ENCODE measurements around the gene MAPK10. TPM values are rescaled to one million over a fixed set of nuclear protein-coding genes. Genes with fewer than 3 reads are reported as not detected.

The MAPK10 gene
- total RNA-seq, 4 donors from 2014 or later, result 4.1 to 50.0 (median 9.4) TPM

DNA sequence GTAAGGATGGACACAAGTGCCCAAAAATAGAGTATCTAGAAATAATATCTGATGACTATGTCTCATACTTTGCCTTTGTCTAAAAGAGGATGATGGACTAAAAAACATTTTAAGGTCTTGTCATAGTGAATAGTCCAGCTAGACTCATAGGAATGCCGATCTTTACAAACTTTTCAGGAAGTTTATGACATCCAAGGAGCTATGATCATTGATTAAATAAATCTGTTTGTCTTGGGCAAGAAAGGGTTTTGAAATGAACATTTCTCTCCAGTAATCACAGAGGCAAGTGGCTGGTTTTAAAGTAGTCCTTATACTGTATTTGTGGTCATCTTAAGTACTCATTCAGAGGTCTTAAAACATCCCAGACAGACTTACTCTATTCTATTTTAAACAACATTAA, 109.8 kb downstream of the MAPK10 start:
- in situ Hi-C loops (cut with MboI; ENCODE audit: low pct_ligation_motif_present in 1 of 4, low pct_unique_long_range_greater_than_20kb in 1 of 4, low sequenced_read_pairs in 3 of 4), result no loop called here
- intact Hi-C loops (cut with DNase I; ENCODE audit: low total_unique reads), result no loop called here
- H3K9me3 ChIP-seq, result no peaks in the 10 kb centered on the region
- H3K27ac ChIP-seq, result no peak overlapping the region
- H3K4me3 ChIP-seq, result no peak overlapping the region
- no peak for DNase-seq
- no peaks in the 10 kb centered on the region for H3K27me3 ChIP-seq
- H3K36me3 ChIP-seq, result no peaks in the 10 kb centered on the region
- no peaks in the 10 kb centered on the region for H3K4me1 ChIP-seq
- TF ChIP-seq, protein P1, sequence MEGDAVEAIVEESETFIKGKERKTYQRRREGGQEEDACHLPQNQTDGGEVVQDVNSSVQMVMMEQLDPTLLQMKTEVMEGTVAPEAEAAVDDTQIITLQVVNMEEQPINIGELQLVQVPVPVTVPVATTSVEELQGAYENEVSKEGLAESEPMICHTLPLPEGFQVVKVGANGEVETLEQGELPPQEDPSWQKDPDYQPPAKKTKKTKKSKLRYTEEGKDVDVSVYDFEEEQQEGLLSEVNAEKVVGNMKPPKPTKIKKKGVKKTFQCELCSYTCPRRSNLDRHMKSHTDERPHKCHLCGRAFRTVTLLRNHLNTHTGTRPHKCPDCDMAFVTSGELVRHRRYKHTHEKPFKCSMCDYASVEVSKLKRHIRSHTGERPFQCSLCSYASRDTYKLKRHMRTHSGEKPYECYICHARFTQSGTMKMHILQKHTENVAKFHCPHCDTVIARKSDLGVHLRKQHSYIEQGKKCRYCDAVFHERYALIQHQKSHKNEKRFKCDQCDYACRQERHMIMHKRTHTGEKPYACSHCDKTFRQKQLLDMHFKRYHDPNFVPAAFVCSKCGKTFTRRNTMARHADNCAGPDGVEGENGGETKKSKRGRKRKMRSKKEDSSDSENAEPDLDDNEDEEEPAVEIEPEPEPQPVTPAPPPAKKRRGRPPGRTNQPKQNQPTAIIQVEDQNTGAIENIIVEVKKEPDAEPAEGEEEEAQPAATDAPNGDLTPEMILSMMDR (IDR thresholded peaks at IDR 0.05), result no peak
- no peak for TF ChIP-seq POLR2AphosphoS5 (IDR thresholded peaks at IDR 0.05)
- WGBS, 2 donors (ENCODE audit: low coverage in 1 of 2), result 50 to 56% methylated on average over 1 of the region's 1 CpG

DNA sequence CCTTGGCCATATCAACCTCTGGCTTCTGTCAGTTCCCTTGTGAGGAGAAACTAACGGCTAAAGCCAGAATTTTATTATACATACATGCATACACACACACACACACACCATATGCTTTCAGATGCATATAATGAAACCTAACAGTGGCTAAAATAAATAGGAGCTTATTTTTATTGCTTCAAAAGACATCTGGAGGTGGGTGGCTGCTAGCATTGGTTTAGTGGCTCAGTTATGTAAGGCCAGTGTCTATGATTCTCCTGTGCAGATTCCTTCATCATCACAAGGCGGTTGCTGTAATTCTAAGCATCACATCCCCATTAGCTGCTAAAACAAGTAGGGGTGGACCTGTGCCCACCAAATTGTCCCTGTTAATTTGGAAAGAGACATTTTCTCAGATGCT, 110.8 kb downstream of the MAPK10 start:
- 61 to 85% methylated on average over 2 of the region's 2 CpGs for WGBS, 2 donors (ENCODE audit: low coverage in 1 of 2)
- Histone ChIP-seq H3K9me3 (no peaks in the 10 kb centered on the region), H3K27ac (no peak overlapping the region), H3K36me3 (no peaks in the 10 kb centered on the region), H3K4me3 (no peak overlapping the region), H3K27me3 (no peaks in the 10 kb centered on the region), H3K4me1 (no peaks in the 10 kb centered on the region)
- no peak for TF ChIP-seq POLR2AphosphoS5 (IDR thresholded peaks at IDR 0.05)
- in situ Hi-C loops (cut with MboI; ENCODE audit: low pct_ligation_motif_present in 1 of 4, low pct_unique_long_range_greater_than_20kb in 1 of 4, low sequenced_read_pairs in 3 of 4) (no loop called here), intact Hi-C loops (cut with DNase I; ENCODE audit: low total_unique reads) (no loop called here)
- DNase-seq, result no peak

DNA sequence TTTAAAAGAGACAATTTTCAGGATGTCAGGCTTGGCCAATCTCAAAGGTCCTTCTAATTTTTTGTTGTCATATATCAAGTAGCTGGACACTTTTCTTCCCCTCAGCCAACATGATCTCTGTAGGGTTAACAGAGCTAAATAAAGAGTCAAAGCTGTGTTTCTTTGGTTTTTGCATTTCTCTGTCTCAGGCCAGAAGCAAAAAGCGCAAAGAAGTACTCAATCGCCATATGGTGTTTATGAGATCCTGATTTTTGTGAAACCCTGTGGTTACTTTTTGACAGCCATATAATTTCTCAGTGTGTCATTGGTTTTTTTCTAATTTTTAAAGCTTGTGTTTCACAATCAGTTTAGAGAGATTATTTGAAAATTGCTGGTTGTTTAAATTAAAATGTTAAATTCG, 111.9 kb downstream of the MAPK10 start:
- Histone ChIP-seq H3K27me3 (no peaks in the 10 kb centered on the region), H3K4me1 (no peaks in the 10 kb centered on the region), H3K9me3 (no peaks in the 10 kb centered on the region), H3K36me3 (no peaks in the 10 kb centered on the region), H3K4me3 (no peak overlapping the region), H3K27ac (no peak overlapping the region)
- no peak for DNase-seq
- in situ Hi-C loops (cut with MboI; ENCODE audit: low pct_ligation_motif_present in 1 of 4, low pct_unique_long_range_greater_than_20kb in 1 of 4, low sequenced_read_pairs in 3 of 4), result no loop called here
- no peak for TF ChIP-seq POLR2AphosphoS5 (IDR thresholded peaks at IDR 0.05)
- TF ChIP-seq POLR2A (IDR thresholded peaks at IDR 0.05), result no peak
- TF ChIP-seq EP300 (IDR thresholded peaks at IDR 0.05; ENCODE audit: low read depth), result no peak
- TF ChIP-seq, protein P1 (IDR thresholded peaks at IDR 0.05), result no peak
- 67 to 74% methylated on average over 3 of the region's 3 CpGs for WGBS, 2 donors (ENCODE audit: low coverage in 1 of 2)
- intact Hi-C loops (cut with DNase I; ENCODE audit: low total_unique reads), result no loop called here

DNA sequence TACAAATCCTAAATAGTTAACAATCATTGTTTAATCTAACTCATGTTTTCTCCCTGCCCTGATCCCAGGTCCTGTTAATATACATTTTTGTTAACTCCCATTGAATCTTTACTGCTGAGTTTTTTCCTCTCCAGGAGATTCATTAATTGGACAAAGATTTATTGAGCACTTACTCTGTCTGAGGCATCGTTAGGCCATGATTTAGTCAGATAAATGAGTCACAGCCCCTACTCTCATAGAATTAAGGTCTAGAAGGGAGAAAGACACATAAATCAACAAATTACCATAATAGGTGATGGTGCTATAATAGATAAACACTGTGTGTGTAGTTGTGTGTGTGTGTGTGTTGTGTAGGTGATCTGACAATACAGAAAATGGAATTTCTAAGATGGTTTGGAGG, 112.5 kb downstream of the MAPK10 start:
- Histone ChIP-seq H3K4me3 (no peak overlapping the region), H3K9me3 (no peaks in the 10 kb centered on the region), H3K36me3 (no peaks in the 10 kb centered on the region), H3K27ac (no peak overlapping the region), H3K4me1 (no peaks in the 10 kb centered on the region), H3K27me3 (no peaks in the 10 kb centered on the region)
- in situ Hi-C loops (cut with MboI; ENCODE audit: low pct_ligation_motif_present in 1 of 4, low pct_unique_long_range_greater_than_20kb in 1 of 4, low sequenced_read_pairs in 3 of 4), result no loop called here
- 28 to 43% methylated on average over 1 of the region's 1 CpG for WGBS, 2 donors (ENCODE audit: low coverage in 1 of 2)
- intact Hi-C loops (cut with DNase I; ENCODE audit: low total_unique reads), result no loop called here
- TF ChIP-seq, protein P1 (IDR thresholded peaks at IDR 0.05), result no peak
- TF ChIP-seq POLR2A (IDR thresholded peaks at IDR 0.05), result no peak
- no peak for TF ChIP-seq EP300 (IDR thresholded peaks at IDR 0.05; ENCODE audit: low read depth)
- no peak for TF ChIP-seq POLR2AphosphoS5 (IDR thresholded peaks at IDR 0.05)
- no peak for DNase-seq

DNA sequence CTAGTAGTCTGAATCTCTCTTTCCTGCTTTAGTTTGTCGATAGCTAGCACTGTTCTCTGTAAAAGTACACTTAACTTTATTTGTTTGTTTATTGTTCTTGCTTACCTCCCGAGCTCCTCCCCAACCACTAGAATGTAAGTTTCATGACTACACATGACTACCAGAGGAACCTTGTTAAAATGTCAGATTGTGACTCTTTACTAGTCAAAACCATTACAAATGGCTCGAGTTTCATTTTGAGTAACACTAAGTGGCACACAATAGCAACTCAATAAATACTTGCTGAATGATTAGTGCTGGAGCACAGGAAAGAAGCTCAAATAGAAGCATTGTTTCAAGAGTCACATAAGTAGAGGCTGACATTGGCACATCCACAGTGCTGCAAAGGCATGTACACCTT, 116.1 kb downstream of the MAPK10 start:
- Histone ChIP-seq H3K36me3 (no peaks in the 10 kb centered on the region), H3K4me3 (no peak overlapping the region), H3K27ac (no peak overlapping the region), H3K4me1 (no peaks in the 10 kb centered on the region), H3K9me3 (no peaks in the 10 kb centered on the region), H3K27me3 (no peaks in the 10 kb centered on the region)
- intact Hi-C loops (cut with DNase I; ENCODE audit: low total_unique reads), result no loop called here
- in situ Hi-C loops (cut with MboI; ENCODE audit: low pct_ligation_motif_present in 1 of 4, low pct_unique_long_range_greater_than_20kb in 1 of 4, low sequenced_read_pairs in 3 of 4), result no loop called here
- WGBS, 2 donors (ENCODE audit: low coverage in 1 of 2), result 57 to 65% methylated on average over 2 to 3 of the region's 3 CpGs
- TF ChIP-seq POLR2A (IDR thresholded peaks at IDR 0.05) (no peak), EP300 (IDR thresholded peaks at IDR 0.05; ENCODE audit: low read depth) (no peak), POLR2AphosphoS5 (IDR thresholded peaks at IDR 0.05) (no peak)
- TF ChIP-seq, protein P1 (IDR thresholded peaks at IDR 0.05), result no peak
- no peak for DNase-seq
